Stomach smooth muscle (tissue), 2 donors: ENCODE measurements around the gene MLLT6.

ENCODE experiments used
- H3K27ac ChIP-seq: one replicate; pipeline ENCODE4 v1.7.0; 2013; ENCODE audit warnings: mild to moderate bottlenecking, low read length, inconsistent platforms
- H3K27me3 ChIP-seq, 2 donors: one replicate each; pipeline ENCODE4 v1.7.0; 2013; ENCODE audit warnings: low read length in 2 of 2; ENCODE audit not compliant: insufficient read depth in 2 of 2, control insufficient read depth in 1 of 2
- H3K36me3 ChIP-seq, 2 donors: one replicate each; pipeline ENCODE4 v1.7.0; 2013; ENCODE audit warnings: low read length in 2 of 2; ENCODE audit not compliant: control insufficient read depth in 2 of 2, insufficient read depth in 2 of 2
- H3K4me1 ChIP-seq: one replicate; pipeline ENCODE4 v1.7.0; 2013; ENCODE audit warnings: low read length; ENCODE audit not compliant: control insufficient read depth, insufficient read depth
- H3K4me3 ChIP-seq, 2 donors: one replicate each; pipeline ENCODE4 v1.7.0; 2013; ENCODE audit warnings: low read length in 2 of 2
- H3K9ac ChIP-seq, 2 donors: one replicate each; pipeline ENCODE4 v1.7.0; 2013; ENCODE audit warnings: low read length in 2 of 2, mild to moderate bottlenecking in 1 of 2
- H3K9me3 ChIP-seq, 2 donors: one replicate each; pipeline ENCODE4 v1.7.0; 2013; ENCODE audit warnings: low read length in 2 of 2; ENCODE audit not compliant: control insufficient read depth in 2 of 2
- donor health status: healthy.
- donor health status: Pancreatic carcinoma.

The MLLT6 gene

DNA sequence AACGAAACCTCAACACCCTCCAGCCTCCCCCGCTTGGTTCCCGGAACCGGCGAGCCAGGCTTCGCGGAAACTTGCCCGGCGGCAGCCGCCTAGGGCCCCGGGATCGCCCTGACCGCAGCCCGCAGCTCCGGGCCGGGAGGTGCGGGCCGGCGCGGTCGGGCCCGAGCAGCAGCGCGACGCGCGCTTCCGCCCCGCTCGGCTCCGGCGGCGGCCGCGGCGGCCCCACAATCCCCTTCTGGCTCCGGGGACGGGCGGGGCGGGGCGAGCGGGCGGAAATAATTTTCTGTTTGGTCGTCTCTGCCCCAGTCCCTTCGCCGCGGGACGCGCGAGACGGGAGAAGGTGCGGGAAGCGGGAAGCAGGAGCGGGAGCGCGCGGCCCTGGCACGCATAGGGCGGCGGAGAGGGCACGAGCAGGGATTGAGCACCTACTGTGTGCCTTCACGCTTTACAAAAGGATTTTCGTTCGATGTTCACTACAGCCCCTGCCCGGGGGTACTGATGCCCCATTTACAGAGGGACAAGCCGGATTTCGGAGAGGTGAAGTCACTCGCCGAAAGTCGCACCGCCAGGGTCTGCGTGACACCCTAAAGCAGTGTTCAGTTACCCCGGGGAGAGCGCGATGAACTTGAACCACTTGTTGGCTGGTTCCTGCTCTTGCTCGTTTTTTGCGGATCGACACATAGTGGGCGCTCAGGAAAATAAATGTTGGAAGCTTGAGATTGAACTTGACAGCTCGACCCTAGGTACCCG, 2.7 kb upstream of the MLLT6 start:
- H3K4me1 ChIP-seq = peaks cover 46% of the 10 kb centered on the region
- H3K27me3 ChIP-seq = no peaks in the 10 kb centered on the region
- H3K36me3 ChIP-seq = peaks cover 0 to 1% of the 10 kb centered on the region in 2 donors
- H3K4me3 ChIP-seq = peak overlapping the region; percentile 90 to 92
- peak overlapping the region; percentile 91 to 93 for H3K9ac ChIP-seq
- no peaks in the 10 kb centered on the region for H3K9me3 ChIP-seq
- H3K27ac ChIP-seq = peak overlapping the region; percentile 97

DNA sequence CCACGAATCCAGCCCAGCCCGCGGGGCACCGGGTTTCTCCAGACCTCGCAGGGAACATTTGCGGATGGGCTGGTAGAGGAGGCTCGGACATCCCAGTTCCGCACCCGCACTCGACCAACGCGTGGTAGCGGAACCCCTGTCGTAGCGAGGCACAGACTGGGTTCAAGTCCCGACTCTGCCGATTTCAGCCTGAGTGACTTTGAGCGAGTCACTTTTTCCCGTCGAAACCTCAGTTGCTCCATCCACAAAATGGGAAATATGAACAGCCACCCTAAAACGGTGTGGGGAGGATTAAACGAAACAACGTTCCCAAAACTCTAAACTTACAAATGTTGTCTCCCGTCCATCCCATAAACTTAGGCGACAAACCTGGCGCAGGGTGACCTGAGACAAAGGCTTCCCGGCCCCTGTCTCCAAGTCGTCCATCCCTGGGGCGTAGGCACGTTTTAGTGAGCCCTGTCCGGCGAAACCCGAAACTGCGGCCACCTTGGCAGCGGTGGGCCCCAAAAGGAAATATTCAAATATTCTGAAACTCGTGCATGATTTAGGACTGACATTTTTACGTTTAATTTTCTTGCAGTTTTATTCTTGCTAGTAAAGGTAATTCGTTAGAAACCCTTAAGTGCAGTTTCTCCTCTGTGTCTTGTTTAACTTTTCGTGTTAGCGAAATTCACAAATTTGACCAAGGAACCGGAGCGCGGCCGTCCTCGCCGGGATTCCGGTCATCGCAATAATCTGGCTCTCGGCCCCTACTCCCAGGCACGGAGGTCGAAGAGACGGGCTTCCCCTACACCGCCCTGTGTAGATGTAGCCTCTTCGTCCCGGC, 1.9 kb upstream of the MLLT6 start:
- H3K27me3 ChIP-seq = no peaks in the 10 kb centered on the region
- peak overlapping the region; percentile 97 for H3K27ac ChIP-seq
- no peaks in the 10 kb centered on the region for H3K9me3 ChIP-seq
- H3K4me1 ChIP-seq = peaks cover 52% of the 10 kb centered on the region
- peak overlapping the region; percentile 90 to 92 for H3K4me3 ChIP-seq
- peak overlapping the region; percentile 91 to 93 for H3K9ac ChIP-seq
- H3K36me3 ChIP-seq = peaks cover 4 to 9% of the 10 kb centered on the region in 2 donors

DNA sequence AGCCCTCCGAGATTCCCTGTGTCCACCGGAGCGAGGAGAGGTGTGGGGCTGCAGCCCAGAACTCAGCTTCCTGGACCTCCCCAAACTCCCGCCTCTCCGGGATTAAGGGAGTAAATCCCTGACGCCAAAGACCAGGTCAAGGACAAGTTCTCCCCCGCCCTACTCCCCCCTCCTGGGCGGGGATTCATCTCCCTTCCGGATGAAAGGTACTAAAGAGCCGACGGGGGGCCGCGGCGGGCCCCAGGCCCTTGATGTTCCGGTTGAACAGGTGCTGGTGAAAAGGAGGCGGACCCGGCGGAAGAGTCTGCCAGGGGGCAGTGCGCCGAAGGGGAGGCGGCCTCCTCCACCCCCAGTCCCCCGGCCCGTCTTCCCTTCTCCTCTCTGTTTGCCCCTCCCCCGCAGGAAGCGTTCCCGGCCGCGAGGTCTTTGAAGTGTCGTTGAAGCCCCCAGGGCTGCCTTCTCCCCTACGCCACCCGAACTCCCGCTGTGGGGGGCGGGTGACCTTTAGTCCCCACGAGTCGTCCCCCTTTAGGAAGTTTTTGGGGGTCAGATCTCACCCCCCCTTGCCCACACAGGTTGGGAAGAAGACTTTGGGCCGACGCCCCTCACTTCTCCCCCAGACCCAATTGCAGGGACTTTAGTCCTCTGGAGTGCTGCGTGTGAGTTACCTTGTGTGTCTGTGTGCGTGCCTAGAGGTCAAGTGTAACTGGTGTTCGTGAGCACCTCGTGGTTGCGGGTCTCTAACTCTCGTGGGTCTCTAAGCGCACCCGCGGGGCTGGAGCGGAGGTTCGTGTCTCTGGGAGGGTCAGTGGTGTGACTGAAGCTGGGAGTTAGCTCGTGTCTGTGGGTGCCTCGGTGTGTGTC, 1.1 kb upstream of the MLLT6 start:
- H3K4me1 ChIP-seq = peaks cover 52% of the 10 kb centered on the region
- no peaks in the 10 kb centered on the region for H3K9me3 ChIP-seq
- no peaks in the 10 kb centered on the region for H3K27me3 ChIP-seq

DNA sequence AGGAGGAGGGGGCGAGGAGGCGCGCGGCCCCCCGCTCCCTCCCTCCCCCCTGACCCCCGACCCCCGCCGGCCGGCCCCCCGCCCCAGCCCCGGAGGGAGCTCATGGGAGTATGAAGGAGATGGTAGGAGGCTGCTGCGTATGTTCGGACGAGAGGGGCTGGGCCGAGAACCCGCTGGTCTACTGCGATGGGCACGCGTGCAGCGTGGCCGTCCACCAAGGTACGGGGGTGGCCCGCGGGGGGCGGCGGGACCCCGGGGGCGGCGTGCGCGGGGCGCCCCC, 390 bp downstream of the MLLT6 start:
- no peaks in the 10 kb centered on the region for H3K27me3 ChIP-seq
- no peaks in the 10 kb centered on the region for H3K9me3 ChIP-seq
- H3K4me1 ChIP-seq = peaks cover 52% of the 10 kb centered on the region
- H3K9ac ChIP-seq = peak overlapping the region in 1 of 2 donors; percentile 80
- H3K27ac ChIP-seq = peak overlapping the region; percentile 69
- peaks cover 14 to 21% of the 10 kb centered on the region in 2 donors for H3K36me3 ChIP-seq
- H3K4me3 ChIP-seq = peak overlapping the region; percentile 83 to 86

More for the DNA sequence above, 1.1 kb upstream of the MLLT6 start:
- Histone ChIP-seq H3K9ac (peak overlapping the region; percentile 91 to 93), H3K4me3 (peak overlapping the region; percentile 90 to 92), H3K36me3 (peaks cover 6 to 9% of the 10 kb centered on the region in 2 donors), H3K27ac (peak overlapping the region; percentile 97)

DNA sequence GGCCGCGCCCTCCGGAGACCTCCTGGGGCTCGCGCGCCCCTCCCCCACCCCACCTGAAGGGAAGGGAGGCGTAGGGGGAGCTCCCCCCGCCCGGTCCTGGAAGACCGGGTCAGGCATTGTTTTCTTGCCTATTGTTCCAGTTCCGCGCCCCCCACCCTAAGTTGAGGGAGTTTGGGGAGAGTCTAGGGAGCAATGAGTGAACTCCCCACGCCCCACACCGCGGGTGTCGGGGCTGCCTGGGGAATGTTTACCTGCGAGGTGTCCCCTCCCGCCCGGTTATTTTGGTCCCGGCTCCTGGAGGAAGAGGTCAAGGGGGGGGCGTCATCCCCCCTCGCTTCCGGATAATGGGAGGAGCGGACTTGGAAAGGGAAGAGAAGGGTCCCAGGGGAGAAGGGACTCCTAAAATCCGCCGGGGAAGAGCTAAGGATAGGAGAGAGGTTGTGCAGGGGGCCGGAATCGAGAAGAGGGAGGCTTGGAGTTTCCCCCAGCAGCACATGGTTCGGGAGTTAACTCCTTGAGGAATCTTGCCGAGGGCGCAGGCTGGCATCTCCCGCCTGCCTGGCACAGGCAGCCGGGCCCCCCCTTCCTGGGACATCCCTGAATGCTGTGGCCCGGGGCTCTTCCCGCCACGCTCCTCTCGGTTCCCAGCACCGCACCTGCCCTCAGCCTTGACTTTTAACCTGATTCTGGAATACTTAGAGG, 881 bp downstream of the MLLT6 start:
- peaks cover 50% of the 10 kb centered on the region for H3K4me1 ChIP-seq
- H3K9me3 ChIP-seq = no peaks in the 10 kb centered on the region
- peaks cover 16 to 24% of the 10 kb centered on the region in 2 donors for H3K36me3 ChIP-seq
- H3K4me3 ChIP-seq = peak overlapping the region; percentile 83 to 86
- H3K9ac ChIP-seq = peak overlapping the region; percentile 55 to 80
- peak overlapping the region; percentile 69 for H3K27ac ChIP-seq
- H3K27me3 ChIP-seq = no peaks in the 10 kb centered on the region

DNA sequence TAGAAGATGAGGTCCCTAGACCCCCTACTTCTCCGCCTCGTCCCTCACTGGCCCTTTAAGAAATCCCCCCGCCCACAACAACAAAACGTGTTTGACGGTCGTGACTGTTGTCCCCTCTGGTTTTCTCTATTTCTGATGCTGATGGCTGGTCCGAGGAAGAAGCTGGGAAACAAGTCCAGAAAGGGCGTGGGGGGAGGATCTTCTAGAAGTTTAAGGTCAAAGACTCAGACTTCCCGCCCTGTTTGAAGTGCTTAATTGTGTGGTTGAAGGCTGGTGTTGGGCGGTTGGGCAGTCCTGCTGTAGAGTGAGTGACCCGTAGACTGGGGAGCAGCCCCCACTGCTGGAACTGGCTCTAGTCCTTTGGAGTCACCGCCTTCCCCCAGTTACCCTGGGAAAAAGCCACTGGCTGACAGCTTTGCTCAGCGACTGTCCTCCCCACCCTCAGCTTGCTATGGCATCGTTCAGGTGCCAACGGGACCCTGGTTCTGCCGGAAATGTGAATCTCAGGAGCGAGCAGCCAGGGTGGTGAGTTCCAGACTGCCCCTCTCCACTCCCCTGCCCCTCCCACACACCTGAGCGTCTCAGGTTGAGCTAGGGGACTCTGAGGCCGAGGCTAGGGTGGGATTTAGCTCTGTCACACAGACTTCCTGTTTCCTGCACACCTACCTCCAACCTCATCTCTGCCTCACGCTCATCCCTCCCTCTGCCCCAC, 1.6 kb downstream of the MLLT6 start:
- peak overlapping the region; percentile 83 to 86 for H3K4me3 ChIP-seq
- no peaks in the 10 kb centered on the region for H3K9me3 ChIP-seq
- H3K4me1 ChIP-seq = peaks cover 43% of the 10 kb centered on the region
- peak overlapping the region; percentile 55 to 80 for H3K9ac ChIP-seq
- H3K36me3 ChIP-seq = peaks cover 16 to 28% of the 10 kb centered on the region in 2 donors
- H3K27me3 ChIP-seq = no peaks in the 10 kb centered on the region
- H3K27ac ChIP-seq = peak overlapping the region; percentile 69

DNA sequence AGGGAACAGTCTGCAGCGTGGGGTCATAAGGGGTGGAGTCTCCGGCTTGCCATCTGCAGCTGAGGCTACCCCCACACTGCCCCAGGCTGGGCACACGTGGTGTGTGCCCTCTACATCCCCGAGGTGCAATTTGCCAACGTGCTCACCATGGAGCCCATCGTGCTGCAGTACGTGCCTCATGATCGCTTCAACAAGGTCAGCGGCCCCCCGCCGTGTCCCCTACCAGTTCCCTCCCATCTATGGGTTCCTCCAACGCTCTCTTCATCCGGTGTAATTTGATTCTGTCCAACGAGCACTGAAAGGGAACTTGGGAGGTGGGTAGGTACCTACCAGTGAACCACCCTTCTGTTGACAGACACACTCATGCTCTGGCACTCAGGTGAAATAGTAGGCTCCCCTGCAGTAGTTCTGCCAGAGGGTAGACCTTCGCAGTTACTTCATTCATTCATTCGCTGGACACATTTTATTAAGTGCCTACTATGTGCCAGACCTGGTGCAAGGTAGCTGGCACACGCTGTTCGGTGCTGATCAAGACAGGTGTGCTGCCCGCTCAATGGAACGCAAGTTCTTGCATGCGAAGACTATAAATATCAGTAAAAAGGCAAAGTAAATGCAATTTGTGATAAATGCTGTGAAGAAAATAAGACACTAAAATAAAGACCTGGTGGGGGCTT, 2.7 kb downstream of the MLLT6 start:
- Histone ChIP-seq H3K9me3 (no peaks in the 10 kb centered on the region), H3K27ac (no peak overlapping the region), H3K9ac (no peak overlapping the region), H3K36me3 (peaks cover 24 to 37% of the 10 kb centered on the region in 2 donors), H3K27me3 (no peaks in the 10 kb centered on the region), H3K4me1 (peaks cover 34% of the 10 kb centered on the region), H3K4me3 (no peak overlapping the region)

DNA sequence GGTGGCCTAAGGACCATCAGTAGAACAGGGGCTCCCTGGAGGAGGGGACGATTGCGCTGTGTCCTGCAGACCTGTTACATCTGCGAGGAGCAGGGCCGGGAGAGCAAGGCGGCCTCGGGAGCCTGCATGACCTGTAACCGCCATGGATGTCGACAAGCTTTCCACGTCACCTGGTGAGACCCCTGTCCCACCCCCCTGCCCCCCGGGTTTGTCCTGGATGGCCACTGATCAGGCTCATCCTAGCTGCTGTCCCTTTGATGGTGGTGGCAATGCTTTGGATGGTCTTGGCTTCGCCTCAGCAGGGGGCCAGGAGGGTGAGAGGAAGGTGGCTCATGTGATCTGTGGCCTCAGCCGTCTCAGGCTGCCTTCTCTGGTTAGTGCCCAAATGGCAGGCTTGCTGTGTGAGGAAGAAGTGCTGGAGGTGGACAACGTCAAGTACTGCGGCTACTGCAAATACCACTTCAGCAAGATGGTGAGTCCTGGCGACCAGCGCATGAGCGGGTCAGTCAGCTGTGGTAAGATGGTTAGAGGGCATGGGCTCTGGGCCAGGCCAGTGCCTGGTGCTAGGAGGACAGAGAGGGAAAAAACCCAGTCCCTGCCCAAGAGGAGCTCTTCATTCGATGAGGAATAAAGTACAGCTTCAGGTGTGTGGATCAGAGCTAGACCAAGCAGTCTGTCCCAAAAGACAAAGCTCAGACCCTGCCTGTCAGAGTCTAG, 4.2 kb downstream of the MLLT6 start:
- Histone ChIP-seq H3K9ac (no peak overlapping the region), H3K36me3 (peaks cover 37 to 49% of the 10 kb centered on the region in 2 donors), H3K27ac (no peak overlapping the region), H3K9me3 (no peaks in the 10 kb centered on the region), H3K4me3 (no peak overlapping the region), H3K4me1 (peaks cover 20% of the 10 kb centered on the region), H3K27me3 (no peaks in the 10 kb centered on the region)
